K562 (cell line): ENCODE data around the gene TSPAN18. TPM values are rescaled to one million over a fixed set of nuclear protein-coding genes. Genes with fewer than 3 reads are reported as not detected.

ENCODE experiments used
- ATAC-seq: fragments of 200-7000 bp; cut with Tn5 transposase; 3 replicates; pipeline ENCODE4 v1.9.1; 2020; ENCODE audit warnings: moderate library complexity
- BruUV-seq: library from RNA; stranded (reverse); fragments of 400-500 nt; replicated peaks from 2 replicates; lab custom pipeline; 2021; lab: Mats Ljungman, UMichigan
- CTCF ChIA-PET: fragments of 300-600 bp; formaldehyde crosslinking; extraction: SDS; loops from one replicate; lab custom pipeline; 2021; ENCODE audit warnings: low intra/inter-chr PET ratio; lab: Yijun Ruan, JAX
- POLR2A ChIA-PET: fragments of 300-600, 350-650 bp; sonication (Branson Sonifier 250); formaldehyde crosslinking; extraction: SDS; loops from one replicate; lab custom pipeline; 2021; ENCODE audit warnings: antibody characterized with exemption, inconsistent platforms; lab: Yijun Ruan, JAX
- DNase-seq, 4 experiments: peaks; one replicate each; pipeline versions ENCODE4 v3.0.0 to v3.0.0-alpha.2; 2011 to 2018; ENCODE audit warnings: low spot score in 3 of 4, mixed read lengths in 3 of 4; ENCODE audit errors: extremely low read depth in 1 of 4
- FAIRE-seq: peaks from 2 replicates; lab custom pipeline; 2011; peaks lifted over from hg19 to GRCh38; lab: Jason Lieb, UNC
- H2AFZ ChIP-seq: 2 replicates; pipeline ENCODE4 v1.6.0; 2011; ENCODE audit warnings: low read depth, low read length, control low read depth, inconsistent platforms
- H3K27ac ChIP-seq: fragments of 200-600 bp; 3 replicates; pipeline ENCODE4 v1.8.0; 2011; ENCODE audit warnings: low read depth, mild to moderate bottlenecking, control low read depth, inconsistent platforms, low read length, moderate library complexity, mixed read lengths; ENCODE audit errors: extremely low read depth
- H3K27me3 ChIP-seq, 2 experiments: fragments of 300-600 bp in 1 of 2; 2 replicates in 1 of 2; 3 replicates in 1 of 2; pipeline versions ENCODE4 v1.6.0 to v1.8.0; 2011; ENCODE audit warnings: inconsistent platforms in 2 of 2, low read length in 2 of 2, mild to moderate bottlenecking in 1 of 2, mixed read lengths in 1 of 2, moderate library complexity in 1 of 2; ENCODE audit not compliant: control insufficient read depth in 2 of 2, insufficient read depth in 2 of 2
- H3K36me3 ChIP-seq: fragments of 300-600 bp; 3 replicates; pipeline ENCODE4 v1.8.0; 2011; ENCODE audit warnings: mild to moderate bottlenecking, low read length, inconsistent platforms; ENCODE audit not compliant: control insufficient read depth, insufficient read depth
- H3K4me1 ChIP-seq, 2 experiments: fragments of 200-600 bp in 1 of 2; replicated peaks in 1 of 2; 2 replicates in 1 of 2; 3 replicates in 1 of 2; pipeline versions ENCODE4 v1.5.1 to v1.8.0; 2011; ENCODE audit warnings: inconsistent platforms in 2 of 2, low read length in 2 of 2, mild to moderate bottlenecking in 1 of 2, mixed read lengths in 1 of 2, moderate library complexity in 1 of 2; ENCODE audit not compliant: control insufficient read depth in 2 of 2, insufficient read depth in 2 of 2
- H3K4me2 ChIP-seq: 2 replicates; pipeline ENCODE4 v1.6.1; 2011; ENCODE audit warnings: low read length, control low read depth, inconsistent platforms, mixed read lengths; ENCODE audit not compliant: insufficient read depth
- H3K4me3 ChIP-seq: fragments of 200-600 bp; sonication (generic), shearing (Covaris generic); 2 replicates; pipeline ENCODE4 v1.5.1; 2016; ENCODE audit warnings: control low read depth, inconsistent platforms
- H3K79me2 ChIP-seq: fragments of 200-600 bp; 3 replicates; pipeline ENCODE4 v1.8.0; 2011; ENCODE audit warnings: low read length, inconsistent platforms; ENCODE audit not compliant: control insufficient read depth, insufficient read depth
- H3K9ac ChIP-seq, 2 experiments: 2 replicates each; pipeline versions ENCODE4 v1.6.0 to v1.6.1; 2011; ENCODE audit warnings: low read depth in 2 of 2, low read length in 2 of 2, control low read depth in 1 of 2, inconsistent platforms in 1 of 2, mild to moderate bottlenecking in 1 of 2, mixed read lengths in 1 of 2; ENCODE audit not compliant: insufficient read depth in 1 of 2
- H3K9me1 ChIP-seq: one replicate; pipeline ENCODE4 v1.6.0; 2011; ENCODE audit warnings: inconsistent platforms, mild to moderate bottlenecking, low read length, moderate library complexity; ENCODE audit not compliant: control insufficient read depth, insufficient read depth
- H3K9me3 ChIP-seq: replicated peaks from 2 replicates; pipeline ENCODE4 v1.5.1; 2011; ENCODE audit warnings: low read depth, low read length, inconsistent platforms; ENCODE audit not compliant: control insufficient read depth, insufficient read depth
- H4K20me1 ChIP-seq: replicated peaks from 2 replicates; pipeline ENCODE4 v1.6.1; 2011; ENCODE audit warnings: low read length, inconsistent platforms, mixed read lengths; ENCODE audit not compliant: control insufficient read depth, insufficient read depth
- CBFA2T3 ChIP-seq: fragments of 450-650 bp; IDR thresholded peaks from 2 replicates; pipeline ENCODE4 v1.6.1; 2017
- FOXA3 ChIP-seq, 2 experiments: fragments of 450-650 bp in 1 of 2; sonication (generic) in 1 of 2; formaldehyde crosslinking; IDR thresholded peaks in 1 of 2; conservative IDR thresholded peaks in 1 of 2; 2 replicates each; pipeline versions ENCODE4 v1.4.0 to v1.8.0; 2020 to 2022; ENCODE audit warnings: mild to moderate bottlenecking in 2 of 2, missing genetic modification reagents in 1 of 2
- GATAD2A ChIP-seq: fragments of 450-650 bp; IDR thresholded peaks from 2 replicates; pipeline ENCODE4 v1.6.1; 2017
- MECOM ChIP-seq: fragments of 250-450 bp; sonication (Bioruptor Pico); IDR thresholded peaks from 2 replicates; pipeline ENCODE4 v1.8.0; 2022; ENCODE audit warnings: inconsistent platforms
- NELFE ChIP-seq: IDR thresholded peaks from 2 replicates; pipeline ENCODE4 v1.6.1; 2011; ENCODE audit warnings: mild to moderate bottlenecking; ENCODE audit not compliant: insufficient read depth, insufficient read length
- PHTF2 ChIP-seq: fragments of 250-450 bp; sonication (Bioruptor Pico); IDR thresholded peaks from 2 replicates; pipeline ENCODE4 v1.5.0; 2021; ENCODE audit warnings: mild to moderate bottlenecking
- POLR2G ChIP-seq: fragments of 200-400 bp; formaldehyde crosslinking; IDR thresholded peaks from 2 replicates; pipeline ENCODE4 v1.6.1; 2017; ENCODE audit warnings: low read depth, mild to moderate bottlenecking, antibody characterized with exemption, low read length, moderate library complexity
- PTTG1 ChIP-seq: fragments of 450-650 bp; IDR thresholded peaks from 2 replicates; pipeline ENCODE4 v1.6.1; 2016; ENCODE audit warnings: low read depth, mild to moderate bottlenecking, missing genetic modification characterization, missing compliant biosample characterization
- TAL1 ChIP-seq: fragments of 450-650 bp; IDR thresholded peaks from 2 replicates; pipeline ENCODE4 v1.6.1; 2016; ENCODE audit warnings: mild to moderate bottlenecking
- TCF3 ChIP-seq: sonication (generic); formaldehyde crosslinking; IDR thresholded peaks from 2 replicates; pipeline ENCODE4 v1.4.0; 2020; ENCODE audit warnings: mild to moderate bottlenecking, missing genetic modification reagents
- THAP7 ChIP-seq: fragments of 250-450 bp; sonication (Bioruptor Pico); IDR thresholded peaks from 2 replicates; pipeline ENCODE4 v1.5.0; 2021
- ZNF239 ChIP-seq: fragments of 250-450 bp; sonication (Bioruptor Pico); IDR thresholded peaks from 2 replicates; pipeline ENCODE4 v1.4.0; 2020; ENCODE audit warnings: mild to moderate bottlenecking
- ZNF512 ChIP-seq: IDR thresholded peaks from 2 replicates; pipeline ENCODE4 v1.6.1; 2016; ENCODE audit warnings: missing genetic modification characterization, missing compliant biosample characterization
- ZNF655 ChIP-seq: fragments of 250-450 bp; sonication (Bioruptor Pico); IDR thresholded peaks from 2 replicates; pipeline ENCODE4 v1.5.0; 2021
- ZNF696 ChIP-seq: fragments of 250-450 bp; sonication (Bioruptor Pico); conservative IDR thresholded peaks from 2 replicates; pipeline ENCODE4 v1.4.0; 2020; ENCODE audit warnings: mild to moderate bottlenecking, moderate library complexity
- WGBS: fragments of 100-300 bp; shearing (Covaris generic); methylation state at CpG from one replicate; pipeline ENCODE4 v1.1.6; 2016; ENCODE audit warnings: low coverage, mixed read lengths; ENCODE audit not compliant: insufficient coverage; ENCODE audit errors: missing lambda C conversion rate; 5-methylcytosine and 5-hydroxymethylcytosine counted together
- in situ Hi-C: fragments of 300-500 bp; cut with MboI; formaldehyde crosslinking; loops from 4 replicates; pipeline ENCODE4 v1.15.0; 2018; ENCODE audit warnings: inconsistent platforms, mixed read lengths
- intact Hi-C: fragments of 100-400 bp; cut with micrococcal nuclease; formaldehyde crosslinking; loops from 2 replicates; pipeline ENCODE4 v1.14.2; 2022
- polyA plus RNA-seq, 8 experiments: library from polyadenylated mRNA; depleted of rRNA in 4 of 8; stranded (reverse) in 5 of 8; unstranded in 3 of 8; fragments of >200 nt; fragmentation: Nextera tagmentation in 2 of 8; fragmentation: Illumina TruSeq in 1 of 8; extraction: Ambion mirVana in 2 of 8; extraction: Trizol in 1 of 8; gene quantifications; 2 replicates each; pipeline versions ENCODE4 v1.2.1 to v1.2.3, GENCODE V29; 2011 to 2014; ENCODE audit warnings: inconsistent platforms in 1 of 8, missing spikeins in 1 of 8
- total RNA-seq, 7 experiments: library from RNA; depleted of rRNA in 6 of 7; stranded (reverse); fragments of >200 nt in 6 of 7; fragmentation: Illumina TruSeq in 2 of 7; extraction: Trizol in 2 of 7; gene quantifications; 2 replicates each; pipeline versions ENCODE4 v1.2.1 to v1.2.3, GENCODE V29; 2011 to 2021; ENCODE audit warnings: low replicate concordance in 1 of 7
- TF ChIP-seq, protein P1 (sequence below): conservative IDR thresholded peaks from 2 replicates; pipeline ENCODE4 v1.6.1; 2011; ENCODE audit warnings: low read depth, mild to moderate bottlenecking, low read length; ENCODE audit not compliant: control insufficient read depth

Gene TSPAN18
- total and polyA plus RNA-seq, 9 of the 15 experiments (the other 6 are each of a cell fraction or from before 2014, with no cell fraction given): 0.17 to 0.35 (median 0.22) TPM; not detected in 4

GRCh38 chr11:44904261-44905020 is 177.7 kb downstream of the TSPAN18 start:
- no peak overlapping the region for H3K4me3 ChIP-seq
- no peak; the same call in 2 of the 3 replicates for ATAC-seq
- no peaks in the 10 kb centered on the region for H4K20me1 ChIP-seq
- BruUV-seq: no TSS peak
- no peaks in the 10 kb centered on the region for H3K36me3 ChIP-seq
- no peak overlapping the region for H2AFZ ChIP-seq
- no peak overlapping the region for H3K27ac ChIP-seq
- TF ChIP-seq GATAD2A (no peak), ZNF512 (tag) (no peak), TCF3 (CRISPR knock-in tag) (peak; percentile 61), ZNF239 (peak; percentile 34; the same call in 1 of the 2 replicates), NELFE (no peak), CBFA2T3 (peak; percentile 46), ZNF696 (CRISPR knock-in tag) (no peak), FOXA3 (CRISPR knock-in tag; conservative IDR thresholded peaks at IDR 0.05 in 1 of 2, IDR thresholded peaks at IDR 0.05 in 1 of 2) (no peak), MECOM (no peak), THAP7 (CRISPR knock-in tag) (no peak), PTTG1 (no peak), POLR2G (no peak), PHTF2 (no peak), TAL1 (peak; percentile 26; the same call in 1 of the 2 replicates), ZNF655 (no peak)
- TF ChIP-seq, protein P1, sequence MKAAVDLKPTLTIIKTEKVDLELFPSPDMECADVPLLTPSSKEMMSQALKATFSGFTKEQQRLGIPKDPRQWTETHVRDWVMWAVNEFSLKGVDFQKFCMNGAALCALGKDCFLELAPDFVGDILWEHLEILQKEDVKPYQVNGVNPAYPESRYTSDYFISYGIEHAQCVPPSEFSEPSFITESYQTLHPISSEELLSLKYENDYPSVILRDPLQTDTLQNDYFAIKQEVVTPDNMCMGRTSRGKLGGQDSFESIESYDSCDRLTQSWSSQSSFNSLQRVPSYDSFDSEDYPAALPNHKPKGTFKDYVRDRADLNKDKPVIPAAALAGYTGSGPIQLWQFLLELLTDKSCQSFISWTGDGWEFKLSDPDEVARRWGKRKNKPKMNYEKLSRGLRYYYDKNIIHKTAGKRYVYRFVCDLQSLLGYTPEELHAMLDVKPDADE: no peak
- POLR2A ChIA-PET: interaction anchor here (0.7 kb wide), 1 partner anchor 81 kb away, joined by 3 read pairs; no protein-coding TSS in a partner anchor
- no peak for FAIRE-seq
- no peaks in the 10 kb centered on the region for H3K9me1 ChIP-seq
- in situ Hi-C loops (no loop called here), intact Hi-C loops (no loop called here)
- no peaks in the 10 kb centered on the region for H3K79me2 ChIP-seq
- no peak overlapping the region for H3K9ac ChIP-seq
- no peak overlapping the region; the same call in 1 of the 2 replicates for H3K4me2 ChIP-seq
- H3K4me1 ChIP-seq: peaks cover 4 to 11% of the 10 kb centered on the region in 2 experiments; a peak in 4 of 5 replicates
- CTCF ChIA-PET: no interaction called here
- H3K9me3 ChIP-seq: no peaks in the 10 kb centered on the region
- peaks cover 5 to 33% of the 10 kb centered on the region in 2 experiments; a peak in 4 of 5 replicates for H3K27me3 ChIP-seq
- peak in 3 of 4 experiments; percentile 25 to 47 (median 41) for DNase-seq
- 13% methylated on average over 11 of the region's 12 CpGs for WGBS
